CMK (cell line): ENCODE results near the gene ANKRD44.
"Not testable (repeated sequence)": the region's sequence is repeated elsewhere in the genome, so short reads cannot be mapped to it uniquely, and the experiment has no call there.

ENCODE experiments used
- DNase-seq: peaks from one replicate; pipeline ENCODE4 v3.0.0-alpha.2; 2010; ENCODE audit warnings: low read depth

Gene ANKRD44

DNA sequence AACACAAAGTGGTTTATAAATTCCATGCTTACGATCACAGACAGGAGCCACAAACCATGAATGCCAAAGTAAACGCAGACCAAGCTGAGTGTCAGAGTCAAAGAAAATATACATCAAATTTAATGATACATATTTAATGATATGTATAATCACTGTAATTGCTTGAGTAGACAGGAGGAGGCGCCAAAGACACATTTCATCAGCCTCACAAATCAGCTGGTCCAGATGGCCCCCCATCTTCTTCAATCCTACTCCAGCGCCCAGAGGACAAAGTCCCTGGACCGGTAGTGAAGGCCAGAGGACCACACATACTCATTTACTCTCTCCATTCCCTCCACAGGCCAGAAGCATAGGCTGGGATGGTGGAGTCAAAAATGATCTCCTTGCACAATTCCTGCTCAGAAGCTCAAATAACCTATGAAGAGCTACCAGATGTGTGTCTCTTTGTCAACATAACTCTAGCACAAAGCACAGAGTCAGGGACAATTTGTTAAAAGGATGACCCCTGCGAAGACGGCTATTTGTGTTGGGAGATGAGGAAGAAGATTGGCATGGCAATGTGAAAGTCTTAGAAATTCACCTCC, 234.7 kb downstream of the ANKRD44 start:
- DNase-seq = no peak

DNA sequence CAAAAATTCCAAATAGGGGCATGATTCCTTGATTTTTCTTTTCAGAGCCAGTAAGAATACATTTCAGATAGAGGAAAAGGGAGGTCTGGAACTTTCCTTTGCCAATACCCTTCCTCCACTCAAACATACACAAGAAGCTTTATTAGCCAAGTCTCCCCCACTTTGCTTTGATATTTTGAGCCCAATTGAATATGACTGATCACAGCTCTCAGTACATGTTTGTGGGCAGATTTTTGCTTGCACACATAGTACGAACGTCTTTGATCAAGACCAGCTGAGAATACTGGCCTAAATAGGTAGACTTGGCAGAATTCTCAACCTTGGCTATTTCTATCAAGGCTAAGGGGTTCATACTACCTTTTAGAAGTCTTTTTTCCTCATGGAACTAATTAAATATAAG, 235.3 kb downstream of the ANKRD44 start:
- no peak for DNase-seq

DNA sequence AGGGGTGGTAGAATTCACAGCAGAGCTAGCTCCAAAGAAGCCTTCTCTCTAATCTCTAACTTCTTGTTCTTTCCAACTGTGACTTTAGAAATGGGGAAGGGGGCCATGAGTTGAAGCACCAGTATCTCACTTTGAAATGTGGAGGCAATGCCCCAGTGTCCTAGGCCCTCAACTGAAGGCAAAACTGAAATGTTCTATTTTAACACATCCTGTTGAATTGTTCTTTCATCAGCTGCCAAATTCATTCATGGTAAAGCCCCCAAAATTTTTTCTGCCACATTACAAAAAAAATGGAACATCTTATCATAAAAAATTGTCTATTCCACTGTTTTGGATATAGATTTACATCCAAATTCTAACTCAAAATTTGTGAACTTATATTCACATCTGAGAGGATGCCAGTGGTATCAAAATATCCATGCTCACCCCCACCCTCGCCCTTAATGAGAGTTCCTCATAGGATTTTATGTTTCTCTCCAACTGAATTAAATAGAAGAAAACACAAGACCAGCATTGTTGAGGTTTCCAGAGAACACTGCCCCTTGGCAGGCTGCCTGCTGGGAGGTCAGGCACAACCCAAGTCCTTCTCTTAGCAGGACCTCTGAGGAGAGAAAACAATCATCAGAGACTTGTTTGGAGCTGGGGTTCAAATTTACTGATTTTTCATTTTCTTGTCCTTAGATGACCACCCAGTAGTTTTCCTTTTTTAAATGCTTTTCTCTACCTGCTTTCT, 236.7 kb downstream of the ANKRD44 start:
- no peak for DNase-seq

DNA sequence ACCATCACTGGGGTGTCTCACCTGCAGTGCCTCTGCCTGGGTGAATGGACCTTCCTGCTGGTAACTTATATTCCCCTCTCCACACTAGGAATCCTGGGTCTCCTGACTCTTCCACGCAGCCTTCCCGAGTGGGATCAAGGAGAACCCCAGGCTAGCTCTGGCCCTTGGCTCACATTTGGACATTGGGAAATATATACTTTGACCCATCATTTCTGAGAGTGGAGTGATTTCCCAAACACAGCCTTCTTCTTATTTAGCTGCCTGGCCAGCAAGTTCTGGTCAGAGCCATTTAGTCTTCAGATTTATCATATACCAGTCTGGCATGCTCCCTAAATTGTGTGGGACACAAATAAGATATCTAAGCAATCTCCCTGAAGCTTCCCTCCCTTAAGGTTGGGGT, 237.3 kb downstream of the ANKRD44 start:
- no peak for DNase-seq

DNA sequence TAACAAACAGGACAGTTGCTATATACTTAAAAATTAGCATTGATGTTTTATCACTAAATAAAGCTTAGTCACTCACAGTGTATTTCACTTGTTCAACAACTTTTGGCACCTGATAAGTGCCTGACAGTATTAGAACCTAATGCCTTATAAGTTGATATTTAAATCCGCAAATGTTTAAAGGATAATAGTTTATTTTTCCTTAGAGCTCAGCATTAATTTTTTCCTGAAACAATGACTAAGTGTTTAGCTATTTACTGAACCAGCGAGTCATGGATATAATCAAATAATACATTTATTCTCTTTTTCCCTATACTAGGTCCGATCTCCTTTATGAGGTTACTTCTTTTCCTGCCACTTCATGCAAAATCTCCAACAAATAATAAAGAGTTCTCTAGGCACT, 238.0 kb downstream of the ANKRD44 start:
- no peak for DNase-seq

DNA sequence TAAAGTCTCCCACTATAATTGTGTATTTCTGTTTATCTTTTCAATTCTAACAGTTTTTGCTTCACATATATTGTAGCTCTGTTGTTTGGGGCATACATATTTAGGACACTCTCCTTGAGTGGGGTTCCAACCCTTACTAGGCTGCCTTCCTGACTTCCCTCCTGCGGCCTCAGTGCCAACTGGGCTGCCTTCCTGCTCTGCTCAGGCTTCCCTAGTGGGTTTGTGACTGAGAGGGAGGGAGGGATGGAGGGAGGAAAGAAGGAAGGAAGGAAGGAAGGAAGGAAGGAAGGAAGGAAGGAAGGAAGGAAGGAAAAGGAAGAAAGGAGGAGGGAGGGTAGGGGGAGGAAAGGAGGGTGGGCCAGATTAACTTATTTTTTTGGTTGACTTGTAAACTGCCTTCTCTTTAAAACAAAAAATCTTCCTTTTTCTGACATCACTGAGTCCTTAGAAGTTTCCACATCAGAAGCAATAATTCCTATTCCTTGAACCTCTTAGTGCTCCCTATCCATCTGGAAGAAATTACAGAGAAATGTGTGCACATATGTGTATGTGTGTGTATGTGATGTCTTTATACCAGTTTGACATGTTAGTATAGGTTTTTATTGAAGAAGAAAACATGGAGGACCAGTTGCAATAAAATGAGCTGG, 238.7 kb downstream of the ANKRD44 start:
- no peak for DNase-seq

DNA sequence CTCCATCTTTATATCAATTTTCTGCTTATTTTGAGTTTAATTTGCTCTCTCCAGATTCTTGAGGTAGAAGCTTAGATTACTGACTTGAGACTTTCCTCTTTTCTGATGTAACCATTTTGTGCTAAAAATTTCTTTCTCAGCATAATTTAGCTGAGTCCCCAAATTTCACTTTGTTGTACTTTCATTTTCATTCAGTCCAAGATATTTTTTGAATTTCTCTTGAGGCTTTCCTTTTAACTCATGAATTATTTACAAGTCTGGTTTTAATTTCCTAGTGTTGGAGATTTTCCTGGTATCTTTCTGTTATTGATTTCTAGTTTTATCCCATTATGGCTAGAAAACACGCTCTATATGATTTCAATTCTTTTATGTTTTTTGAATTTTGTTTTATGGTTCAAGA, 239.4 kb downstream of the ANKRD44 start:
- DNase-seq = no peak

DNA sequence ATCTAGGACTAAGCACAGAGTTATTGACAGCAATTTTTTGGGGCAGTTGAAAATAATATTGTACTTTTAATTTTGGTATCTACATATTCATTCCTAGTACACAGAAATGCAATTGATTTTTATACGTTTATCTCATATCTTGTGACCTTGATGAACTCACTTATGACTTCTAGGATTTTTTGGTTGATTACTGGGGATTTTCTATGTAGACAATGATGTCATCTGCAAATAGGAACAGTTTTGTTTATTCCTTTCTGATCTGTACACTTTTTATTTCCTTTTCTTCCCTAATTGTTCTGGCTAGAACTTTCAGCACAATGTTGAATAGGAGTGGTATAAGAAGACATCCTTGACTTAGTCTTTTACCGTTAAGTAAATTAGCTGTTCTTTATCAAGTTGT, 240.6 kb downstream of the ANKRD44 start:
- DNase-seq = no peak

DNA sequence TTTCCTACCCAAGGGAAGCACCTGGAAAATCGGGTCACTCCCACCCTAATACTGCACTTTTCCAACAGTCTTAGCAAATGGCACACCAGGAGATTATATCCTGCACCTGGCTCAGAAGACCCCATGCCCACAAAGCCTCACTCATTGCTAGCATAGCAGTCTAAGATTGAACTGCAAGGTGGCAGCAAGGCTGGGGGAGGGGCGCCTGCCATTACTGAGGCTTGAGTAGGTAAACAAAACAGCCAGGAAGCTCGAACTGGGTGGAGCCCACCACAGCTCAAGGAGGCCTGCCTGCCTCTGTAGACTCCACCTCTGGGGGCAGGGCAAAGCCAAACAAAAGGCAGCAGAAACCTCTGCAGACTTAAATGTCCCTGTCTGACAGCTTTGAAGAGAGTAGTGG, 248.0 kb downstream of the ANKRD44 start:
- DNase-seq = not testable (repeated sequence)

DNA sequence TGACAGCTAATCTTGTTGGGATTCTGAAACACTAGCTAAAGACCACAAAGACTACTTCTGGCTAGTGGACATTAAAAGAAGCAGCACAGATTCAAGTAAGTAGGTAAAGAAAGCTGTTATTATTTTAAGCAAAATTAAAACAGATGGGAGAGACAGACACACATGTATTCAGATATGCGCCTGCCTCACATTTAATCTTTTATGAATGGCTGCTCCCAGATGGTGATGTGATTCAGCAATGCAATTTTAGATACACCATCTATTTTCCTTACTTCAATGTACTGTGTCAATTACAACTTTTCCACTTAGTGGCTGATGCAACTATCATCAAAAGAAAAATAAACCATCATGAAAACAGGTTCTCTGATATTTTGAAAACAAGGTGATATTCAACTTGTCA, 251.1 kb downstream of the ANKRD44 start:
- DNase-seq = no peak

DNA sequence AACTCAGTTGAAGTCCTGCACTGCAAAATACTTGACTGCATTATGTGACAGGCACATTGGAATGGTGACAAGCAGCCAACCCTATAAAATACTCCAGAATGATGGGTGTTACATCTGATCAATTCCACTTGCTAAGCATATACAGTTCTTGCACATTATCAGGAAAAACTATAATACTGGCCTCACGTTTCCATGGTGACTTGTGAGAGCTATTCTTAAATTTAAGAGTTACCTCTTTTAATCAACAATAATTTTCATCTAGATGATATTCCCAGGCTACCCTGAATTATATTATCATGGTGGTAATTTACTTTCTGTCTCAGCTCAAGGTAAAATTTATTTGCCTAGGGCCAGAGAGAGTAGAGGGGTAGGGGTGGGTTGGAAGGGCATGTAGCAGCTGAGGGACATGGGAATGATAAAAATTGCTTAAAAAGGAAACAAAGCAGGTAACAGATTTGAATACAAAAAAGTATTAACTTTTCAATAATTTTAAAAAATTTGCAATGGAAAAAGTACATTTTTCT, 251.7 kb downstream of the ANKRD44 start:
- no peak for DNase-seq

DNA sequence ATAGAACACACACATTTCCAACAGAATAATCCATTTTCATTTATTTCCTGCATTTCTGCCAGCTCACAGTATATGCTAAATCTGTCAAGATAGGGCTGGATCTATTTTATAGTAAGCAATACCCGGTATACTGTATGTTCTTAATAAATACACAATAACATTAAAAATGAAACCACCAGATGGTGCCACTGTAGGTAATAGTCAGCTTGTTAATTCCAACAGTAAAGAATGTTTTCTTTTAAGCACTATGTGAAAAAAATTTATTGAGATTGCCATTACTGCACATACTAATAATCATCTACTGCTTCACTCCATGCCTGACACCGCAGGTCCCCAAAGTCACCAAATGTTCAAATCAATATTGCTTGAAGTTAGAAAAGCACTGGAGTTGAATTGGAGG, 252.6 kb downstream of the ANKRD44 start:
- DNase-seq = no peak

DNA sequence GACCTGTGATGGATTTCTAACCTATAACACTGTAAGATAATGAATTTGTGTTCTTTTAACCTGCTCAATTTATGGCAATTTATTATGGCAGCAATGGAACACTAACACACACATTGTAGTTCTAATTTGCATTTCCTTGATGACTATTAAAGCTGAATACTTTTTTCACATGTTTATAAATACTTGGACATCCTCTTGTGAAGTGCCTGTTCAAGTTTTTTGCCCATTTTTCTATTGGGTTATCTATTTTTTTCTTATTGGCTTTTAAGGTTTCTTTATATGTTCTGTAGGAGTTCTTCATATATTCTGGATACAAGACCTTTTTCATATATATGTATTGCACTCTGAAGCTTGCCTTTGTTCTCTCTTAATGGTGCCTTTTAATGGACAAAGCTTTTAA, 255.5 kb downstream of the ANKRD44 start:
- DNase-seq = no peak

DNA sequence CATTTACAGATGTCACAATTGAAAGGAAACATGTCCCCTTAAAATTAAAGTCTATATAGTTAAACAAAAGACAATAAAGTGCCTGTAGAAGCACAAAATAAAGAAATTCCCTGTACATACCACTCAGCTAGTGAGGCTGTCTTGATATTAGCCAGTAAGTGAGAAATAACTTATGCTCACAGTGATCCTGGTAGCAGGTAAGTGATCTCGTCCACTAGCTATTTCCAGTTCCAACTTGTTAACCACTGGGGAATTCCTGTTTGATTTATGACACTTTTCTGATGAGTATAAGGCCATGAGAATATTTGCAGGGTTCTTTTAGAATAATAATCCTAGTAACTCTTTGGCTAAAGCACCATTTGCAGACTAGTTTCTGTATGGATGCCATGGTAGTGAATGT, 256.1 kb downstream of the ANKRD44 start:
- no peak for DNase-seq

DNA sequence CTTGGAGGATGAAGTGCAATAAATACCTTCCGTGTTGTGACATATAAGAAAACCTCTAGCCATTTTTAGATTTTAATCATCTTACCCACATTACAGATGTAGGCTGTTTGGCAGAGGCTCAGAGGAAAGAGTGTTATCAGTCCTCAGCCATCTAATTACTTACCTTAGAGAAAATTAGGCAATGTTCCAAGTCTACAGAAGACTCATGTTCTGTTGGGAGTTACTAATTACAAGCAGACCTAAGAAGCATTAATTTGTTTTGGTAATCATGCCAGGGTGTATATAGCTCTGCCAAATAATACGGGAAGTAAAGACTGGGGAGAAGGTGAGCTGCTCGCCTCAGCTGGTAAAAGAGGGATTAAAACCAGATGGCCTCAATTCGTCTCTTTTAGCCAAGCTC, 258.2 kb downstream of the ANKRD44 start:
- DNase-seq = no peak

DNA sequence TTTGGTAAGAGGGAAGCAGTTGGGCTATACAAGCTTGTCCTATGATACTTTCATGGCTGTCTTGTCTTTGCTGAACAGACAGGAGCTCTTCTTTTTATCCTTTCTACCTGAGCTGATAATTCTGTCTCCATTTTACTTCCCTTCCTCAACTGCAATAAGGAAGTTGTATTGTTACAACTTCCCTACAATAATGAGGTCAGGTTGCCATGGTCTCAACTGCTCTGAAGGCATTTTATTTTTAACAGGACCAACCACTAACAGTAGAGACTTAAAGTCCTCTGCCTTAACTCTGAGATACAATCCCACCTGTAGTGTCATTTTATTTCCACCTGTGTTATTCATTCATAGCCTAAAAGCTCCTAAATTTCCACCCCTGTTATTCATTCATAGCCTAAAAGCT, 265.5 kb downstream of the ANKRD44 start:
- DNase-seq = no peak

DNA sequence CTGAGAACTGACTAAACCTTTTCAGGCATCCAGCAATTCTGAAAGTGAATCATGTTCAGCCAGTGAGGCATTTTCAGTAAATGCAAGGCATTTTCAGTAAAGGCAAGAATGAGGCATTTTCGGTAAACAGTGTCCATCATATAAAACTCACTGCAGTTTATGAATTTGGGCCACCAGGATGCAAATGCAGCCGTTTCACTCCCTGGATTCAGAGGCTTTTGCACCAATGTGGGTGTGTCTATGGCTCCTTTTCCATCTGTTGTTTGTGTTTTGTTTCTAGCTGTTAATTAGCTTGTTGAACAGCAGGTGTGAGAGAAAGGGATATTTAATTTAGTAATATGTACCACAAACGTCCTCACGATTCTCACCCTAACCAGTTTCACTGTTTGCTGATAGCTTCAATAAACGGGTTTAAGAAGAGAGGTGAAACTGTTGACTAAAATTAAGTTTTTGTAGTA, 267.8 kb downstream of the ANKRD44 start:
- DNase-seq = no peak

DNA sequence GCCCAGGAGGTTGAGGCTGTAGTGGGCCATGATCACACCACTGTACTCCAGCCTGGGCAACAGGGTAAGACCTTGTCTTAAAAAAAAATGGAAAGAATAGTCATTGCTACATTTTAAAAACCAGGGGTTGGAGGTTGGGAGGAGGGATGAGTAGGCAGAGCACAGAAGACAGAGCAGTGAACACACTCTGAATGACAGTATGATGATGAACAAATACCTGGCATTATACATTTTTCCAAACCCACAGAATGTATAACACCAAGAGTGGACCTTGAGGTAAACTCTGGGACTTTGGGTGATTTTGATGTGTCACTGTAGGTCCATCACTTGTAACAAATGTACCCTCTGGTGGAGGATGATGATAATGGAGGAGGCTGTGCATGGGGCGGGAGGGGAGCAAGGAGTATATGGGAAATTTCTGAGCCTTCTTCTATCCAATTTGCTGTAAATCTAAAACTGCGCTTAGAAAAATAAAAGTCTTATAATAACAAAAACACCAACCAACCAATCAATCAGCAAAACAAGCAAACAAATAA, 272.6 kb downstream of the ANKRD44 start:
- no peak for DNase-seq

DNA sequence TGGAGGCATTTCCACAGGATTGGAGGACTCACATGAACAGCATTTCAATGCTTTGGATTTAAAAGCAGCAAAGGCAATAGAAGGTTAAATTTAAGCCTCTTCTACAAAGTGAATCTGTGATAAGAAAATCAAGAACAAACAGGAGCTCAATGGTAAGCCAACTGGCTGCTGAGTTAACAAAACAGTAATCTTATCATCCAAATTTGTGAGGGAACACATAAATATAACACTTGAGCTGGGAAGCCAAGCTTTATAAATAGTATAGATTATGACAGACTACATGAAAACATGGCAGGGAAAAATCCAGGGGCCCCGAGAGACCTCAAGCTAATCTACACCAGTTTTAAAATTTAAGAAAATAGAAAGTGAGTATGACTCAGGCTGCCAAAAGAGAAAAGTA, 275.6 kb downstream of the ANKRD44 start:
- DNase-seq = no peak

DNA sequence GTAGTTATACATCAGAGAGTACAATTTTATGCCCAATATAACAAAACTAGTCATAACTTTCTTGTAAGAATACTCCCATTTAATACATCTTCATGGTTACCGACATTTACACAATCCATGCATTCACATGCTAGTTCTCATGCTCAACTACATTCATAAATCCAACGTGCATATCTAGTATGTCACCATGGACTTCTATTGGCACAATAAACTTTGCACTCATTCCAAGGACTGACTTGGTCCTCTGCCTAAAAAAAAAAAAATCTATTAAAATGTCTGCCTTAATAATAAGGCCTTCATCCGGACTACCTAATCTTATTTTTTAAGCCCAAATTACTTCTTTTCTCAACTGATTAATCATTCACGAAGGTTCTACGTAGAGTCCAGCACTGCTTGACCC, 276.3 kb downstream of the ANKRD44 start:
- DNase-seq = no peak

DNA sequence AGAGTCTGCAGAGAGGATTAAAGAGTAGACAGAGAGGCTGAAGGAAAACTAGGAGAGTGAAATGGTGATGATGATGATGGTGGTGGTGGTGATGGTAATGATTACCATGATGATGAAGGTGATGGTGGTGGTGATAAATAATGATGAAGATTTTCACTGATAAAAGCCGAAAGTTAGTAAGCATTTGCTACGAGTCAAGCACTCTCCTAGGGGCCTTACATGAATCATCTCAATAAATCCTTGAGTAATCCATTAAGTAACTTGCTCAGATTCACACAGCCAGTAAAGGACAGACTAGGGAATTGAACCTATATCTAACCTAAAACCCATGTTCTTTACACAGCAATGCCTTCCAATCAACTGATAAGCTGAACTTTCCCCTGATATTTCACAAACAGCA, 277.4 kb downstream of the ANKRD44 start:
- no peak for DNase-seq

DNA sequence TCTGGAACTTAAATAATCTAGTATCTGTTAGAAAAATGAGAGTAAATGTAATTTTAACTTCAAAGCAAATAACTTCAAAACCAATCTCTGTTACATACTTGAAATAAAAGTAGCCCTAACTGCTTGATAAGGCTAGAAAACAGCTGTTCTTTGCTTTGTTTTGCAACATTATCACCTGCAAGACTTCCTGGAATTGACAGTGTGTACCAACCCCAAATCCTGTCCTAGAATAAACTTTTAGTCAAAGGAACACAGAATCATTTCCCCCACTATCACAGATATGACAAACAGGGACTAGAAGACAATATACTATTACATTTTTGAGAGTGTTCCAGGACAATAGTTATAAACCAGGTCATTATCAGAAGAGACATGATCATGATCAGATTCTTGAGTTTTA, 278.8 kb downstream of the ANKRD44 start:
- no peak for DNase-seq

DNA sequence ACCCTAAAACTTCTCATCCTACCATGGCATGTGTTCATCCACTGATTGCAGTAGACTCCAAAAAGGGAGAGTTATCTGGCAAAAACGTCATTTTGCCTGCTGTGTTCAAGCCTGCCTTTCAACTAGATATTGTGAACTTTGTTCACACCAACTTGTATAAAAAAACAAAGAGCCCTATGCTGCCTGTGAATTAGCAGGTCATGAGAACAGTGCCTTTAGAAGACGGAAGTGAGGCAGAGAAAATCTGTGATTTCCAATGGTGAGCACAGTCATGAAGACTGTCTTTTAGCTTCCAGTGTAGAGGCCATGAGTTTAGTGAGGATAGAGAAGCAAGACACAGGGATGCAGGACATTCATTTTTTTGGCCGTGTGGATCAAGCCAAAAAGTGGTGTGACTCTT, 280.5 kb downstream of the ANKRD44 start:
- no peak for DNase-seq
